ENCODE data around the gene PREPL. TPM values are rescaled to one million over a fixed set of nuclear protein-coding genes. Genes with fewer than 3 reads are reported as not detected.

The PREPL gene
- total and polyA plus RNA-seq, 2 of the 13 experiments (the other 11 are each of a cell fraction or from before 2014, with no cell fraction given): 19.7 to 34.3 TPM

GRCh38 chr2:44291281-44292248 lies 69.7 kb downstream of the PREPL start (continued):
- TF ChIP-seq HNF1B (CRISPR knock-in tag; IDR thresholded peaks at IDR 0.05): peak; percentile 99
- TF ChIP-seq CTCF (CRISPR knock-in tag; IDR thresholded peaks at IDR 0.05): peak; percentile 94
- TF ChIP-seq HCFC1 (IDR thresholded peaks at IDR 0.05; ENCODE audit: low read depth, low read length): no peak
- no peak for TF ChIP-seq GTF3A (CRISPR knock-in tag; conservative IDR thresholded peaks at IDR 0.05)
- no peak for TF ChIP-seq NFIB (CRISPR knock-in tag; IDR thresholded peaks at IDR 0.05; ENCODE audit: borderline replicate concordance)
- peak; percentile 77; the same call in 1 of the 2 replicates for TF ChIP-seq FOXC1 (CRISPR knock-in tag; IDR thresholded peaks at IDR 0.05; ENCODE audit: borderline replicate concordance)
- TF ChIP-seq ZNF678 (CRISPR knock-in tag; IDR thresholded peaks at IDR 0.05): no peak
- no peak for TF ChIP-seq ZMAT5 (CRISPR knock-in tag; IDR thresholded peaks at IDR 0.05; ENCODE audit: borderline replicate concordance, low read depth)
- TF ChIP-seq WIZ (CRISPR knock-in tag; IDR thresholded peaks at IDR 0.05): 0 out of 2 replicates have a peak, but pooled peaks have one; percentile 38
- TF ChIP-seq ZNF749 (CRISPR knock-in tag; IDR thresholded peaks at IDR 0.05; ENCODE audit: borderline replicate concordance): no peak
- peak; percentile 21; the same call in 1 of the 2 replicates for TF ChIP-seq FOXJ3 (CRISPR knock-in tag; IDR thresholded peaks at IDR 0.05; ENCODE audit: borderline replicate concordance)
- TF ChIP-seq BCL3 (CRISPR knock-in tag; IDR thresholded peaks at IDR 0.05): 0 out of 2 replicates have a peak, but pooled peaks have one; percentile 34
- TF ChIP-seq ZKSCAN8 (CRISPR knock-in tag; IDR thresholded peaks at IDR 0.05; ENCODE audit: borderline replicate concordance): peak; percentile 55; the same call in 1 of the 2 replicates
- no peak for TF ChIP-seq ELK4 (CRISPR knock-in tag; IDR thresholded peaks at IDR 0.05; ENCODE audit: borderline replicate concordance)
- TF ChIP-seq PHF5A (CRISPR knock-in tag; IDR thresholded peaks at IDR 0.05; ENCODE audit: low read depth, unreplicated experiment): no peak
- TF ChIP-seq CC2D1A (CRISPR knock-in tag; IDR thresholded peaks at IDR 0.05): no peak
- TF ChIP-seq RNF2 (conservative IDR thresholded peaks at IDR 0.05; ENCODE audit: low read depth): no peak
- TF ChIP-seq BCLAF1 (IDR thresholded peaks at IDR 0.05): no peak
